ENCODE results near the gene ANKHD1.

Gene ANKHD1, protein sequence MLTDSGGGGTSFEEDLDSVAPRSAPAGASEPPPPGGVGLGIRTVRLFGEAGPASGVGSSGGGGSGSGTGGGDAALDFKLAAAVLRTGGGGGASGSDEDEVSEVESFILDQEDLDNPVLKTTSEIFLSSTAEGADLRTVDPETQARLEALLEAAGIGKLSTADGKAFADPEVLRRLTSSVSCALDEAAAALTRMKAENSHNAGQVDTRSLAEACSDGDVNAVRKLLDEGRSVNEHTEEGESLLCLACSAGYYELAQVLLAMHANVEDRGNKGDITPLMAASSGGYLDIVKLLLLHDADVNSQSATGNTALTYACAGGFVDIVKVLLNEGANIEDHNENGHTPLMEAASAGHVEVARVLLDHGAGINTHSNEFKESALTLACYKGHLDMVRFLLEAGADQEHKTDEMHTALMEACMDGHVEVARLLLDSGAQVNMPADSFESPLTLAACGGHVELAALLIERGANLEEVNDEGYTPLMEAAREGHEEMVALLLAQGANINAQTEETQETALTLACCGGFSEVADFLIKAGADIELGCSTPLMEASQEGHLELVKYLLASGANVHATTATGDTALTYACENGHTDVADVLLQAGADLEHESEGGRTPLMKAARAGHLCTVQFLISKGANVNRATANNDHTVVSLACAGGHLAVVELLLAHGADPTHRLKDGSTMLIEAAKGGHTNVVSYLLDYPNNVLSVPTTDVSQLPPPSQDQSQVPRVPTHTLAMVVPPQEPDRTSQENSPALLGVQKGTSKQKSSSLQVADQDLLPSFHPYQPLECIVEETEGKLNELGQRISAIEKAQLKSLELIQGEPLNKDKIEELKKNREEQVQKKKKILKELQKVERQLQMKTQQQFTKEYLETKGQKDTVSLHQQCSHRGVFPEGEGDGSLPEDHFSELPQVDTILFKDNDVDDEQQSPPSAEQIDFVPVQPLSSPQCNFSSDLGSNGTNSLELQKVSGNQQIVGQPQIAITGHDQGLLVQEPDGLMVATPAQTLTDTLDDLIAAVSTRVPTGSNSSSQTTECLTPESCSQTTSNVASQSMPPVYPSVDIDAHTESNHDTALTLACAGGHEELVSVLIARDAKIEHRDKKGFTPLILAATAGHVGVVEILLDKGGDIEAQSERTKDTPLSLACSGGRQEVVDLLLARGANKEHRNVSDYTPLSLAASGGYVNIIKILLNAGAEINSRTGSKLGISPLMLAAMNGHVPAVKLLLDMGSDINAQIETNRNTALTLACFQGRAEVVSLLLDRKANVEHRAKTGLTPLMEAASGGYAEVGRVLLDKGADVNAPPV (N-terminal part only)

DNA sequence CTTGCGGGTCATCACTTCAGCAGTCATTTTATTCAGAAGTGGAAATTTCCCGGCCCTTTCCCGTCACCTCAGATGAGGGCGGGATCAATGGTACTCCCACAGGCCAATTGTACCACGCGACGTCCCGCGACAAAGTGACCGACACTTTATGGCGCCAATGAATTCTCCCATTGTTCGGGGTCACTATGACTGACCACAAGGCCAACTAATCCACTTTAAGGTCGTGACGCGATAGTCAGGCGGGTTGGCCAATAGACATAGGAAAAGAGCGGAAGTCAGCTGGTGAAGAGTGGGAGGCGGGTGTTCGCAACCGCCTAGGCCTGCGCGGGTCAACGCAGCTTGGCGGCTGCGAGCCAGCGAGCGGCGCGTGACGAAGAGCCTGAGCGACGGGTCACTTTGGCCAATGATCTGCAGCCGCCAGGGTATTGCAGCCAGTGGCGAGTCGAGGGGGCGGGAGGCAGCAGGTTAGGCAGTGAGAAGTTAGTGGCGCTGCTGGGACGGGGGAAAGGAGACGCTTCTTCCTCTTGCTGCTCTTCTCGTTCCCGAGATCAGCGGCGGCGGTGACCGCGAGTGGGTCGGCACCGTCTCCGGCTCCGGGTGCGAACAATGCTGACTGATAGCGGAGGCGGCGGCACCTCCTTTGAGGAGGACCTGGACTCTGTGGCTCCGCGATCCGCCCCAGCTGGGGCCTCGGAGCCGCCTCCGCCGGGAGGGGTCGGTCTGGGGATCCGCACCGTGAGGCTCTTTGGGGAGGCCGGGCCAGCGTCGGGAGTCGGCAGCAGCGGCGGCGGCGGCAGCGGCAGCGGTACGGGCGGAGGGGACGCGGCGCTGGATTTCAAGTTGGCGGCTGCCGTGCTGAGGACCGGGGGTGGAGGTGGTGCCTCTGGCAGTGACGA is at the start of gene ANKHD1:
Gene ANKHD1, plus strand, starts transcription at position 472 of the 896 bp plus-strand sequence. Its CDS starts 135 bp downstream, at position 607.
- DNase-seq: peak; percentile 99

DNA sequence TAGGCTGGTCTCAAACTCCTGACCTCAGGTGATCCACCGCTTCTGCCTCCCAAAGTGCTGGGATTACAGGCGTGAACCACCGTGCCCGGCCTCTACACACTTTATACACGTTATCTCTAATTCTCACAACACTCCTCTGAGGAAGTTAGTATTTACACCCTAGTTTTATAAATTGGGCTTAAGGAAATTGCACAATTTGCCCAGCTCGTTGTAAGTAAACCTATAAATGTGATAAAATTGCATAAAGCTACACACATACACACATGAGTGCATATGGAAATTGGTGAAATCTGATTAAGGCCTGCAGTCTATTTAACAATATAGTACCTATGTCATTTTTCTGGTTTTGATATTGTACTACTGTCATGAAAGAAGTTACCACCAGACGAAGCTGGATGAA is 46.1 kb upstream of the ANKHD1 start:
- no peak for DNase-seq

DNA sequence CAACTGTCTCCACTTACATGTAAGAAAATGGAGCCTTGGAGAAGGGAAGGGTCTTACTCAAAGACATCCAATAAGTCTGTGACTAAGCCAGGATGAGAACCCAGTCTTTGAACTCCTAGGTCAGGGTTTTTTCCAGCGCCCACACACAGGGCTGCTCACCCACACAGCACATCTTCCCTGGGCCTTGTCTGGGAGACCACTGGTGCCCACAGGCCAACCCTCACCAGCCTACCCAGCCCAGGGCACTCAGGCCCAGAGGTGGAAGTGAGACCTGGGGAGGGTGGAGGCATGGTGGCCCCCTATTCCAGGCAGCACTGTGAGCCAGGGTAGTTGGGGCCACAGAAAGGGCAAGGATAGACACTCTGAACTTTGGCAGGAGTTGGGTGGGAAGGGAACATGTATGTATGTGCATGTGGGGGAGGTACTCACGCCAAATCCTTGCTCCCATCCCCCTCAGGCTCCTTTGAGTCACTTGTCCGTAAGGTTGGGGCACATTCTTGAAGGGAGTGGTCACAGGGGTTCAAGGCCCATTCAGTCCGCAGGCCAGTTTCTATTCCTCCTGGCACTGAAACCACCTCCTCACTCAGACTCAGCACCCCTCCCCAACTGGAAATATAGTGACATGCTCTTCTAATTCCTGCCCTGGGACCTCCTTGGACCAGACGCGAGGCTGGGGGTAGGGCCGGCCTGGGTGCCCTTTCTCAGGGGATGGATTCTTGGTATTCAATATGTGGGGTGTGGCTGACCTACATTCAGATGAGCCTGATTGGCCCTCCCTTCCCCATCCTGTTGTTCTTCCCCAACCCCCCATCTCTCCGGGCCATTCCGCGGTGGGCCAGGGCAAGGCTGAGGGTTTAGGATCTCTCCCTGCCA is 44.5 kb upstream of the ANKHD1 start:
- no peak for DNase-seq

DNA sequence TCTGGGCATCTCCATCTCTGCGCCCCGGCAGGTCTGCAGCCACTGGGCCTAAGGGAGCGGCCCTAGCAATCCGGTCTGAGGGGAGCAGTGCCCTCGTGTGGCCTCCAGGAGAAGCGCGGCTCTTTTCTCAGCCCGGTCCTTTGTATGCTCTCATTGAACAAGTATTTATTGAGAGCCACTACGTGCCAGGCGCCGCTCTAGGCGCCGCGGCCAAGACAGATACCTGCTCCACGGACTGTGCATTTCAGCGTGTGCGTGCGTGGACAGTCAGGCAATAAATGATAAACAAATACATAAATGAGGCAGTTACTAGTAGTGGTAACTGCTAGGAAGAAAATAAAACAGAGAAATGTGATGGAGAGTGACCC is 43.9 kb upstream of the ANKHD1 start:
- DNase-seq: peak; percentile 90

DNA sequence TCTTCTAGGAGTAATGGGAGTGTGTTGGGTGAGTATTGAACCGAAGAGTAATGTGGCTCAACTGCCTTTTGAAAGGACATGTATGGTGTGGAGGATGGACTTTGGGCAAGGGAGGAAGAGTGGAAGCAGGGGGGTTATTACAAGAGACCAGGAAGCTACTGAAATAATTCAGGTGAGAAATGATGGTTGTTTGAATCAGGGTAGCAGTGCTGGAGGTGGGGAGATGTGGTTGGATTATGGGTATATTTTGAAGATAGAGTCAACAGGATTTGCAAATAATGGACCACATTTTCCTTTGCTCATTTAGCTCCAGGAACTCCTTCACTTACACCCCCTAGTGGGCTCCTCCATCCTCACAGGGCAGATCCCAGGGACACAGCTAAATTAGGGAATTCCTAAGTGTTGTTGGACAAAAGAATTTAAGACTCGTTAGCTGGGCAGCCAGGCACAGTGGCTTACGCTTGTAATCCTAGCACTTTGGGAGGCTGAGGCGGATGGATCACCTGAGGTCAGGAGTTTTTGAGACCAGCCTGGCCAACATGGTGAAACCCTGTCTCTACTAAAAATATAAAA is 42.8 kb upstream of the ANKHD1 start:
- DNase-seq: no peak

DNA sequence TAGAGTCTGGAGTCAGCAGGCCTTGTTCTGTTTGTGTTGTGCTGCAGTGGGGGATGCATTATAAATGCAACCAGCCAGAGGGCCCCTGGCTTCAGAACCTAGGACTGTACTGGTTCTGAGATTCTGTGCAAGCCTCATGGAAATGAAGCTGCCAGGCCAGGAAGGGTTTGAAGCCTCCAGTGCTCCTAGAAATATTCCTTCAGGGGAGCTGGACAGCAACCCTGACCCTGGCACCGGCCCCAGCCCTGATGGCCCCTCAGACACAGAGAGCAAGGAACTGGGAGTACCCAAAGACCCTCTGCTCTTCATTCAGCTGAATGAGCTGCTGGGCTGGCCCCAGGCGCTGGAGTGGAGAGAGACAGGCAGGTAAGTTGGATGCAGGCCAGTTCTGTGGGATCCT is 41.5 kb upstream of the ANKHD1 start, which contains the start of gene SLC4A9:
Gene SLC4A9, plus strand, starts transcription at position 94 of the 400 bp plus-strand sequence. Its CDS starts 43 bp downstream, at position 137.
- no peak for DNase-seq

DNA sequence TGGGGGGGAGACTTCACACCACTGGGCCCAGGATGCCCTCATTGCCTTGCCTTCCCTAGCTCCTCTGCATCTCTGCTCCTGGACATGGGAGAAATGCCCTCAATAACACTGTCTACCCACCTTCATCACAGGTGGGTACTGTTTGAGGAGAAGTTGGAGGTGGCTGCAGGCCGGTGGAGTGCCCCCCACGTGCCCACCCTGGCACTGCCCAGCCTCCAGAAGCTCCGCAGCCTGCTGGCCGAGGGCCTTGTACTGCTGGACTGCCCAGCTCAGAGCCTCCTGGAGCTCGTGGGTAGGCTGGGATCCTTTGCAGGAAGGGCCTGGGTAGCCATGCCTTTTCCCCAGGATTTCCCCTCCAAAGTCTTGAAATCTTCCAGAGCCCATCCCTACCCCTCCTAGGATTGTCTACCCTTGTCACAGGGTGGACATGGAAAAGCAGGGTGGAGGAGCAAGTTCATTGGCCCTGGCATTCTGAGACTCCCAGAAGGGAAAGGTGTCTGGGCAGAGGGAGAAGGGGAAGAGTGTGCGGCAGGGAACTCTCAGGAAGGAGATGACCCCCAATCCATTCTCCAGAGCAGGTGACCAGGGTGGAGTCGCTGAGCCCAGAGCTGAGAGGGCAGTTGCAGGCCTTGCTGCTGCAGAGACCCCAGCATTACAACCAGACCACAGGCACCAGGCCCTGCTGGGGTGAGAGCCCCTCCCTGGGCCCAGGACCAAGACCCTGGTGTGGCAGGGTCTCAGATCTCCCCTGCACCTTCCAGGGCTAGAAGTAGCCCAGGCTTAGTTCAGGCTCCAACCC is 40.8 kb upstream of the ANKHD1 start:
- DNase-seq: no peak

DNA sequence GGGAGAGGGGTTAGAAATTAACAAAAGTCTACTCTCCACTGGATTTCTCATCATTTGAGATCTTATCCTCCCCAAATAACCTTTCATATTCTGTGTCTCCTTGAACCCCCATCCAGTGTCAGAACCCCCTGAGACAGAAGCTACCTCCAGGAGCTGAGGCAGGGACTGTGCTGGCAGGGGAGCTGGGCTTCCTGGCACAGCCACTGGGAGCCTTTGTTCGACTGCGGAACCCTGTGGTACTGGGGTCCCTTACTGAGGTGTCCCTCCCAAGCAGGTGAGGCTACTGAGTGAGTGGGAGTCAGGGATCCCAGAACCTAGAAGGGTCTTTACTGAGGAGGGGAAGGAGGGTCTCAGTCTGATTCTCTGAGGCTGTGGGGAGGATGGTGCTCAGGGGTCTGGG is 39.7 kb upstream of the ANKHD1 start:
- no peak for DNase-seq

DNA sequence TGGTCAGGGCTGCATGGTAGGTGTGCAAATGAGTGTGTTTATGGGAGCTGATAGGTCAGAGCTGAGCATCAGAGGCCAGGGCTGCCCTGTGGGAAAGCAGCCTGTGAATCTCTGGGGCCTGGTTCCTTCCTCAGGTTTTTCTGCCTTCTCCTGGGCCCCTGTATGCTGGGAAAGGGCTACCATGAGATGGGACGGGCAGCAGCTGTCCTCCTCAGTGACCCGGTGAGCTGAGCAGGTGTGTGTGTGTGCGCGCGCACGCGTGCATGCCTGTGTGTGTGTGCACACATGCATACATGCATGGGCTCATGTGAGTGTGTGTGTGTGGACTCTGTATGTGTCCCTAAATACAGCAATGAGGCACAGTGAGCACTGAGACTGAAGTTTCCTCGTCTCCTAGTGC is 39.3 kb upstream of the ANKHD1 start:
- no peak for DNase-seq

DNA sequence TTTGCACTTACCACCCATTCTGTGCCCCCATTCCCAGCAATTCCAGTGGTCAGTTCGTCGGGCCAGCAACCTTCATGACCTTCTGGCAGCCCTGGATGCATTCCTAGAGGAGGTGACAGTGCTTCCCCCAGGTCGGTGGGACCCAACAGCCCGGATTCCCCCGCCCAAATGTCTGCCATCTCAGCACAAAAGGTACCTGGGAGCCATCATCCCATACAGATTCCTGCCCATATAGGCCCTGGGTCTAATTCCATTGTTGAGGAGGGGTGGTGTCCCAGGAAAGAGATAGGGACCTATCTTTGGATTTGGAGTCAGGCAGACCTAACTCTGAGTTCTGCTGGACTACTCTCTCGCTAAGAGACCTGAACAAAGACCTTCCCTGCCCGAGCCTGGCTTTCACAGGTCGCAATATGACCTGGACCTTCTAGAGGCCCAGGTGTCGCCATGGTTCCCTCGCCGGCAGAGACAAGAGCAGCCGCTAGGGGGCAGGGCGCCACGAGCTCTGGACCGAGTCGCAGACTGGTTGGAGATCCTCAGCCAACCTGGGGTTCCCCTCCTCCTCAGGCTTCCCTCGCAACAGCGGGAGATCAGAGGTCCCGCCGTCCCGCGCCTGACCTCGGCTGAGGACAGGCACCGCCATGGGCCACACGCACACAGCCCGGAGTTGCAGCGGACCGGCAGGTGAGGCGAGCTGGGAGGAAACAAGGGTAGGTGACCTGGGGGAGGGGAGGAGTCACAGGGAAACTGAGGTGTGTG is 38.6 kb upstream of the ANKHD1 start:
- peak; percentile 91 for DNase-seq

DNA sequence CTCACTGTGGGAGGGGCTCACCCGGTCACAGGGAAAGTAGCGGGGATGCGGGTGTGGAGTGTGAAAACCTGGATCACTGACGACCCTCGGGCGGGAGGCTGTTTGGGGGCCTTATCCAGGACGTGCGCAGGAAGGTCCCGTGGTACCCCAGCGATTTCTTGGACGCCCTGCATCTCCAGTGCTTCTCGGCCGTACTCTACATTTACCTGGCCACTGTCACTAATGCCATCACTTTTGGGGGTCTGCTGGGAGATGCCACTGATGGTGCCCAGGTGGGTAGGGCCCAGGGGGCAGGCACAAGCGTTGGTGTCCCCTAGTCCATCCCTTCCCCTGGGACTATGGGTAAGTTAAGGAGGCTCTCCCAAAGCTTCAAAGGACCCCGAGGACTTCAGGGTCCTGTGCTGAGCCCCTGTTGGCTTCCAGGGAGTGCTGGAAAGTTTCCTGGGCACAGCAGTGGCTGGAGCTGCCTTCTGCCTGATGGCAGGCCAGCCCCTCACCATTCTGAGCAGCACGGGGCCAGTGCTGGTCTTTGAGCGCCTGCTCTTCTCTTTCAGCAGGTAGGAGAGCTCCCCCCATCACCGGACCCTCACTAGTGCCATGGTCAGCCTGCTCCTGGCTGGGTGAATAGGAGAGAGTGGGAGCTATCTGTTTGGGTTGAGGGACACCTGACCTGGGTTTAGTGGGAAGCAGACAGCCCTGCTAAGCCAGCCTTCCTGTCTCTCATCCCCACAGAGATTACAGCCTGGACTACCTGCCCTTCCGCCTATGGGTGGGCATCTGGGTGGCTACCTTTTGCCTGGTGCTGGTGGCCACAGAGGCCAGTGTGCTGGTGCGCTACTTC is 37.8 kb upstream of the ANKHD1 start:
- no peak for DNase-seq

DNA sequence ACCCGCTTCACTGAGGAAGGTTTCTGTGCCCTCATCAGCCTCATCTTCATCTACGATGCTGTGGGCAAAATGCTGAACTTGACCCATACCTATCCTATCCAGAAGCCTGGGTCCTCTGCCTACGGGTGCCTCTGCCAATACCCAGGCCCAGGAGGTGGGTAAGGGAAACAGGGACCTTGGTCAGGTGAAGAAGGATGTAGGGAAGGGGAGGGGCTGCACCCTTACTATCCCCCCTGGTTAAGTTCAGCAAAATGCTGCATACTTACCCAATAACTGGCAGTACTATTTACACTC is 37.2 kb upstream of the ANKHD1 start:
- no peak for DNase-seq

DNA sequence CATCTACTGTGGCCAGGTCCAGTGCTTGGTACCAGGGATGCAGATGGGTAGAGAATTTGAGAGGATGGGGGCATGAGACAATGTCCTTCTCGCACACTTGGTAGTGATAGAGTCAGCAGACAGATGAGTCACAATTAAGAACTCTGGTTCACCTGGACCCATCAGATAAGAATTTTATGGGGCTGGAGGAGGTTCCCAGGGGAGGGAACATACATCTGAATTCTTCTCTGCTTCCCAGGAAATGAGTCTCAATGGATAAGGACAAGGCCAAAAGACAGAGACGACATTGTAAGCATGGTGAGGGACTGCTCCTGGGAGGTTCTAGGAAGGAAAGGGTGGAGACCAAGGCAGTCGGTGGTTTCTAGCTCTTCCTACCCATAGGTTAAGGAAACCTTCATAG is 36.4 kb upstream of the ANKHD1 start:
- no peak for DNase-seq

DNA sequence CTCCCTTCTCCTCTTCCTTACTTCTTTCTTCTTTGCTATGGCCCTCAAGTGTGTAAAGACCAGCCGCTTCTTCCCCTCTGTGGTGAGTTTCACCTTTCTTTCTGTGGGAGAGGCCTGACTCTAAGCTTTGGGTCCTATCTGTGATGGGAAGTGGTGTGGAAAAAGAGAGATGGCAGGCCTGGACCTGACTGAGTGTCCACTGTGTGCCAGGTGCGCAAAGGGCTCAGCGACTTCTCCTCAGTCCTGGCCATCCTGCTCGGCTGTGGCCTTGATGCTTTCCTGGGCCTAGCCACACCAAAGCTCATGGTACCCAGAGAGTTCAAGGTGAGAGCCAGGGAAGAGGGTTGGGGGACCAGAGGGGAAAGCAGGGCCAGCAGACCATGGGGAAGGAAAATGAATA is 35.7 kb upstream of the ANKHD1 start:
- DNase-seq: no peak

DNA sequence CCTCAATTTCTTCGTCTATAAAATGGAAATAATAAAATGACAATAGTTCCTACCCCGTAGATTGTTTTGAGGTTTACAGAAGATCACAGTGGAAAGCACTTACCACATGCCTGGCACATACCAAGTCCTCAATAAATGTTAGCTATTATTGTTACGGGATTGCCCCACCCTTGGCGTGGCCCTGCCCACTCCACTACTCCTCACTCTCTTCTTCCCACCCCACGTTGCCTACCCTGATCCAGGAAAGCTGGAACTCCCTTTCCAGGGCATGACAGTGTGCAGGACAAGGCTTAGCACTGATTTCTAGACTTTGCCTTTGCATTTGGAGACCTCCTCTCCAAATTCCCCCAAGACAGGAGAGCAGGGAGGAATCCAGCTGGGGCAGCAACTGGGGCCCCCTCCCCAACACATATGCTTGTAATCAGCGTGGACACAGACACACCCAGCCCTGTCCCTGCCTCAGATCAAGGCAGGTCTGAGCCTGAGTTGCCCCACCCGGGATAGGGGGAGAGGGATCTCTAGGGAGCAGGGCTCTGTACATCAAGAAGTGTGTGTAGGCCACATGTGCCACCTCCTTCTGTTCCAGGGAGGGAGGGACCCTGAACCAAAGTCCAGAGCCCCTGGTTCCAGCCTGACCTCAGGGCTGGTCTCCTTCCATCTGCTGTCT is 34.9 kb upstream of the ANKHD1 start:
- DNase-seq: no peak

DNA sequence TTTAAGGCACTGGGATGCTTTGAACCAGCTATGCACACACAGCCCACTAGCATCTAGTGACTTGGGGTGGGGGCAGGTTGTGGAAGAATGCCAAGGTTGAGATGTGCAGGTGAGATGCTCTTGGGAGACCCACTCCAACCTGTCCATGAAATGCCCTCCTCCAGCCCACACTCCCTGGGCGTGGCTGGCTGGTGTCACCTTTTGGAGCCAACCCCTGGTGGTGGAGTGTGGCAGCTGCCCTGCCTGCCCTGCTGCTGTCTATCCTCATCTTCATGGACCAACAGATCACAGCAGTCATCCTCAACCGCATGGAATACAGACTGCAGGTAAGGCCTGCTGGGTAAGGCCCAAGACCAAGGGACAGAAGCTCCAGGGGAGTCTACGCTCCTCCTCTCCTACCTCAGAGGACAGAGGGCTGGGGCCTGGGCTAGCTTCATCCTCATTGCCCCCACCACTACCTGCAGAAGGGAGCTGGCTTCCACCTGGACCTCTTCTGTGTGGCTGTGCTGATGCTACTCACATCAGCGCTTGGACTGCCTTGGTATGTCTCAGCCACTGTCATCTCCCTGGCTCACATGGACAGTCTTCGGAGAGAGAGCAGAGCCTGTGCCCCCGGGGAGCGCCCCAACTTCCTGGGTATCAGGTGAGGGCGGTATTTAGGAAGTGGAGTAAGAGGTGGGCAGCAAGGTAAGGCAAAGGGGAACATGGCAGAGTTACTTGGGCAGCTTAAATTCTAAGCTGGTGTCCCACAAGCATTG is 34.2 kb upstream of the ANKHD1 start:
- no peak for DNase-seq
